ENCODE data around the gene IMPA2. TPM values are rescaled to one million over a fixed set of nuclear protein-coding genes. Genes with fewer than 3 reads are reported as not detected.
"Not testable (repeated sequence)": the region's sequence is repeated elsewhere in the genome, so short reads cannot be mapped to it uniquely, and the experiment has no call there.

IMPA2 gene
- total RNA-seq, 1 donor from 2014 or later, result 24.1 TPM

GRCh38 chr18:11956371-11957308 is 24.7 kb upstream of the IMPA2 start:
- peaks cover 5% of the 10 kb centered on the region for H3K4me1 Mint-ChIP-seq (ENCODE audit: unreplicated experiment)
- H3K36me3 Mint-ChIP-seq (ENCODE audit: low read depth, unreplicated experiment), result peaks cover 5% of the 10 kb centered on the region
- no peaks in the 10 kb centered on the region for H3K9me3 Mint-ChIP-seq (ENCODE audit: unreplicated experiment)
- H3K4me3 Mint-ChIP-seq (ENCODE audit: unreplicated experiment), result no peak overlapping the region
- no peak overlapping the region for H3K27ac Mint-ChIP-seq (ENCODE audit: unreplicated experiment)
- DNase-seq (ENCODE audit: low spot score), result no peak
- H3K27me3 Mint-ChIP-seq (ENCODE audit: unreplicated experiment), result peaks cover 1% of the 10 kb centered on the region
- TF ChIP-seq, protein P1, sequence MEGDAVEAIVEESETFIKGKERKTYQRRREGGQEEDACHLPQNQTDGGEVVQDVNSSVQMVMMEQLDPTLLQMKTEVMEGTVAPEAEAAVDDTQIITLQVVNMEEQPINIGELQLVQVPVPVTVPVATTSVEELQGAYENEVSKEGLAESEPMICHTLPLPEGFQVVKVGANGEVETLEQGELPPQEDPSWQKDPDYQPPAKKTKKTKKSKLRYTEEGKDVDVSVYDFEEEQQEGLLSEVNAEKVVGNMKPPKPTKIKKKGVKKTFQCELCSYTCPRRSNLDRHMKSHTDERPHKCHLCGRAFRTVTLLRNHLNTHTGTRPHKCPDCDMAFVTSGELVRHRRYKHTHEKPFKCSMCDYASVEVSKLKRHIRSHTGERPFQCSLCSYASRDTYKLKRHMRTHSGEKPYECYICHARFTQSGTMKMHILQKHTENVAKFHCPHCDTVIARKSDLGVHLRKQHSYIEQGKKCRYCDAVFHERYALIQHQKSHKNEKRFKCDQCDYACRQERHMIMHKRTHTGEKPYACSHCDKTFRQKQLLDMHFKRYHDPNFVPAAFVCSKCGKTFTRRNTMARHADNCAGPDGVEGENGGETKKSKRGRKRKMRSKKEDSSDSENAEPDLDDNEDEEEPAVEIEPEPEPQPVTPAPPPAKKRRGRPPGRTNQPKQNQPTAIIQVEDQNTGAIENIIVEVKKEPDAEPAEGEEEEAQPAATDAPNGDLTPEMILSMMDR (IDR thresholded peaks at IDR 0.05; ENCODE audit: unreplicated experiment), result no peak

DNA sequence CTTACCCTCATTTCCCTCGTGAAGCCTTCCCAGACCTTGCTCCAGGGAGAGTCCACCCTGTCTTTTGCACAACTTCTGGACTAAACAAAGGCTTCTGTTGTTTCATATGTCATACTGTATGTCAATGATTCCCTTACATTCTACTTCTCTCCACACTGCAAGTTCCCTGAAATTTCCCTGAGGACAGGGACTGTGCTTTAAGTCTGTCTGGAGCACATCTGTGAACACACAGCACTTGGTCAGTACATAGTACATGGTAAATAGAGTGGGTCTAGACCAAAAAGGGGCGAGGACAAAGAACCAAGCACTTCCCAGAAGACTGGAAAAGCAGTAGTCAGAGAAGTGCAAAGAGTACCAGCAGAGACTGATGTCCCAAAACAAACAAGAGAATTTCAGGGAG is 23.7 kb upstream of the IMPA2 start:
- H3K36me3 Mint-ChIP-seq (ENCODE audit: low read depth, unreplicated experiment), result peaks cover 5% of the 10 kb centered on the region
- peaks cover 1% of the 10 kb centered on the region for H3K27me3 Mint-ChIP-seq (ENCODE audit: unreplicated experiment)
- no peak for DNase-seq (ENCODE audit: low spot score)
- peak overlapping the region; percentile 43 for H3K4me3 Mint-ChIP-seq (ENCODE audit: unreplicated experiment)
- no peaks in the 10 kb centered on the region for H3K9me3 Mint-ChIP-seq (ENCODE audit: unreplicated experiment)
- no peak overlapping the region for H3K27ac Mint-ChIP-seq (ENCODE audit: unreplicated experiment)
- peaks cover 5% of the 10 kb centered on the region for H3K4me1 Mint-ChIP-seq (ENCODE audit: unreplicated experiment)
- TF ChIP-seq, protein P1 (IDR thresholded peaks at IDR 0.05; ENCODE audit: unreplicated experiment), result no peak

DNA sequence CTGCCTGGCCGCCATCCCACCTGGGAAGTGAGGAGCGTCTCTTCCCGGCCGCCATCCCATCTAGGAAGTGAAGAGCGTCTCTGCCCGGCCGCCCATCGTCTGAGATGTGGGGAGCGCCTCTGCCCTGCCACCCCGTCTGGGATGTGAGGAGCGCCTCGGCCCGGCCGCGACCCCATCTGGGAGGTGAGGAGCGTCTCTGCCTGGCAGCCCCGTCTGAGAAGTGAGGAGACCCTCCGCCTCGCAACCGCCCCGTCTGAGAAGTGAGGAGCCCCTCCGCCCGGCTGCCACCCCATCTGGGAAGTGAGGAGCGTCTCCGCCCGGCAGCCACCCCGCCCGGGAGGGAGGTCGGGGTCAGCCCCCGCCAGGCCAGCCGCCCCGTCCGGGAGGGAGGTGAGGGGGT is 21.7 kb upstream of the IMPA2 start:
- not testable (repeated sequence) for H3K27me3 Mint-ChIP-seq (ENCODE audit: unreplicated experiment); H3K27ac Mint-ChIP-seq (ENCODE audit: unreplicated experiment); DNase-seq (ENCODE audit: low spot score); H3K36me3 Mint-ChIP-seq (ENCODE audit: low read depth, unreplicated experiment); H3K9me3 Mint-ChIP-seq (ENCODE audit: unreplicated experiment); H3K4me3 Mint-ChIP-seq (ENCODE audit: unreplicated experiment); H3K4me1 Mint-ChIP-seq (ENCODE audit: unreplicated experiment)

GRCh38 chr18:11960743-11961380 is 20.4 kb upstream of the IMPA2 start:
- H3K9me3 Mint-ChIP-seq (ENCODE audit: unreplicated experiment), result no peaks in the 10 kb centered on the region
- H3K36me3 Mint-ChIP-seq (ENCODE audit: low read depth, unreplicated experiment), result peaks cover 5% of the 10 kb centered on the region
- DNase-seq (ENCODE audit: low spot score), result no peak
- no peak overlapping the region for H3K27ac Mint-ChIP-seq (ENCODE audit: unreplicated experiment)
- H3K27me3 Mint-ChIP-seq (ENCODE audit: unreplicated experiment), result peaks cover 1% of the 10 kb centered on the region
- no peak overlapping the region for H3K4me3 Mint-ChIP-seq (ENCODE audit: unreplicated experiment)
- H3K4me1 Mint-ChIP-seq (ENCODE audit: unreplicated experiment), result no peaks in the 10 kb centered on the region
- TF ChIP-seq, protein P1 (IDR thresholded peaks at IDR 0.05; ENCODE audit: unreplicated experiment), result no peak

GRCh38 chr18:11962597-11962996 is 18.7 kb upstream of the IMPA2 start:
- Mint-ChIP-seq H3K27ac (ENCODE audit: unreplicated experiment) (no peak overlapping the region), H3K9me3 (ENCODE audit: unreplicated experiment) (no peaks in the 10 kb centered on the region), H3K4me3 (ENCODE audit: unreplicated experiment) (no peak overlapping the region), H3K36me3 (ENCODE audit: low read depth, unreplicated experiment) (peaks cover 3% of the 10 kb centered on the region), H3K4me1 (ENCODE audit: unreplicated experiment) (no peaks in the 10 kb centered on the region), H3K27me3 (ENCODE audit: unreplicated experiment) (no peaks in the 10 kb centered on the region)
- TF ChIP-seq, protein P1 (IDR thresholded peaks at IDR 0.05; ENCODE audit: unreplicated experiment), result no peak
- no peak for DNase-seq (ENCODE audit: low spot score)

All from endothelial cell (in vitro differentiated cells).